Measurements from ENCODE around the gene MSI2.

MSI2 gene

DNA sequence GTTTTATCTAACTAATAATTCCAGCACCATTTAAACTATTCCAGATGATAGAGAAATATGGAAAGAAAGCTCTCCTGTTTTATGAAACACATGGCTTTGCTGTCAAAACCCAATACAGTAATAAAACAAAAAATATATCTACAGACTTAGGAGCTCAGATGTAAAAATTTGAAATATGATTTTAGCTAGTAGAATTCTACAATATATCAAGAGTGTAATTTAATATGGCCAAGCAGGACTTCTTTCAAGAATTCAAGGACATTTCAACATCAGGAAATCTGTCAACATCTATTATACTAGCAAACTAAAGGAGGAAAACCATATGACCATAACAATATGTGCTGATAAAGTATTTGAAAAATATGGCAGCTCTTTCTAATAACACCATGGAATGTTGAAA lies 431.3 kb downstream of the MSI2 start:
- no peak for DNase-seq (ENCODE audit: low read depth)
- H3K4me3 ChIP-seq (ENCODE audit: control insufficient read depth, low read depth, low read length) = no peak overlapping the region
- TF ChIP-seq, protein P1, sequence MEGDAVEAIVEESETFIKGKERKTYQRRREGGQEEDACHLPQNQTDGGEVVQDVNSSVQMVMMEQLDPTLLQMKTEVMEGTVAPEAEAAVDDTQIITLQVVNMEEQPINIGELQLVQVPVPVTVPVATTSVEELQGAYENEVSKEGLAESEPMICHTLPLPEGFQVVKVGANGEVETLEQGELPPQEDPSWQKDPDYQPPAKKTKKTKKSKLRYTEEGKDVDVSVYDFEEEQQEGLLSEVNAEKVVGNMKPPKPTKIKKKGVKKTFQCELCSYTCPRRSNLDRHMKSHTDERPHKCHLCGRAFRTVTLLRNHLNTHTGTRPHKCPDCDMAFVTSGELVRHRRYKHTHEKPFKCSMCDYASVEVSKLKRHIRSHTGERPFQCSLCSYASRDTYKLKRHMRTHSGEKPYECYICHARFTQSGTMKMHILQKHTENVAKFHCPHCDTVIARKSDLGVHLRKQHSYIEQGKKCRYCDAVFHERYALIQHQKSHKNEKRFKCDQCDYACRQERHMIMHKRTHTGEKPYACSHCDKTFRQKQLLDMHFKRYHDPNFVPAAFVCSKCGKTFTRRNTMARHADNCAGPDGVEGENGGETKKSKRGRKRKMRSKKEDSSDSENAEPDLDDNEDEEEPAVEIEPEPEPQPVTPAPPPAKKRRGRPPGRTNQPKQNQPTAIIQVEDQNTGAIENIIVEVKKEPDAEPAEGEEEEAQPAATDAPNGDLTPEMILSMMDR (IDR thresholded peaks at IDR 0.05; ENCODE audit: control insufficient read depth, insufficient read depth, low read depth, low read length, missing control alignments) = no peak

DNA sequence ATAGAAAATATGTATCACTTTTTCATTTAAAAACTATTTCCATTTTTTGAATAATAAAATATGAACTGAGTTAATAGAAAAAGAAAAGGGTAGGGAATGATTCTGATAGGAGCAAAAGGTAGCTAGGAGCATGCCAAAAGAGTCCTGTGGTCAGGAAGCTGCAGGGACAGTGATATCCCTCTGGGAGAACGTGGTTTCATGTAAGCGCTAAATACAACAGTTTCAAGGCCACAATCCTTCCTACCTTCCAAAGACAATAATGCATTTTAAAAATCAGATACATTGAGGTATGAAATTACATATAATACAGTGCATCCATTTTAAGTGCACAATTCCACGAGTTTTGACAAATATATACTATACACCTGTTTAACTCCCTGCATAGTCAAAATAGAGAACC lies 432.9 kb downstream of the MSI2 start:
- no peak for DNase-seq (ENCODE audit: low read depth)

DNA sequence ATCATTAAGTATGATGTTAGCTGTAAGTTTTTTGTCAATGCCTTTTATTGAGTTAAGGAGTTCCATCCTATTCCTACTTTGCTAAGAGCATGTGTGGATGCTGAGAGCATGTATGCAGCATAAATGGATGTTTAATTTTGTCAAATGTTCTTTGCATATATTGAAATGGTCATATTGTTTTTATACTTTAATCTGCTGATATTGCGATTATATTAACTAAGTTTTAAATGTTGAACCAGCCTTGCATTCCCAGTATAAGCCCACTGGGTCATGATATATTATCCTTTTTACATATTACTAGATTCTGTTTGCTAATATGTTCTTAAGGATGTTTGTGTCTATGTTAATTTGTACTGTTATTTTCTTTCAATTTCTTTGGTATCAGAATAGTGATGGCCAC lies 435.6 kb downstream of the MSI2 start:
- H3K4me3 ChIP-seq (ENCODE audit: control insufficient read depth, low read depth, low read length) = no peak overlapping the region
- TF ChIP-seq, protein P1 (IDR thresholded peaks at IDR 0.05; ENCODE audit: control insufficient read depth, insufficient read depth, low read depth, low read length, missing control alignments) = no peak
- no peak for DNase-seq (ENCODE audit: low read depth)

More for the DNA sequence above, 432.9 kb downstream of the MSI2 start:
- TF ChIP-seq, protein P1 (IDR thresholded peaks at IDR 0.05; ENCODE audit: control insufficient read depth, insufficient read depth, low read depth, low read length, missing control alignments) = no peak
- no peak overlapping the region for H3K4me3 ChIP-seq (ENCODE audit: control insufficient read depth, low read depth, low read length)

DNA sequence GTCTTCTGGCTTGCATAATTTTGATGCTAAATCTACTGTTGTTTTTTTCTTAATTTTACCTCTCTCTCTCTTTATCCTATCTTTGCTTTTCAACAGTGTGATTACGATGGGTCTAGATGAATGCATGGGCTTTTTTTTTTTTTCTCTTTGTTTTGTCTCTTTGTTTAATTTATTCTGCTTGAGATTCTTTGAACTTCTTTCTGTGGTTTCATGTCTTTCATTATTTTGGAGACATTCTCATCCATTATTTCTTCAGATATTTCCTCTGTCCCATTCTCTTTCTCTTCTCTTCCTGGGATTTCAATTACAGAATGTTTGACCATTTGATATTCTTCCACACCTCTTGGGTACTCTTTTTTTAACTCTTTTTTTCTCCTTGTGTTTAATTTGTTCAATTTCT lies 436.4 kb downstream of the MSI2 start:
- no peak overlapping the region for H3K4me3 ChIP-seq (ENCODE audit: control insufficient read depth, low read depth, low read length)
- TF ChIP-seq, protein P1 (IDR thresholded peaks at IDR 0.05; ENCODE audit: control insufficient read depth, insufficient read depth, low read depth, low read length, missing control alignments) = no peak
- DNase-seq (ENCODE audit: low read depth) = no peak

DNA sequence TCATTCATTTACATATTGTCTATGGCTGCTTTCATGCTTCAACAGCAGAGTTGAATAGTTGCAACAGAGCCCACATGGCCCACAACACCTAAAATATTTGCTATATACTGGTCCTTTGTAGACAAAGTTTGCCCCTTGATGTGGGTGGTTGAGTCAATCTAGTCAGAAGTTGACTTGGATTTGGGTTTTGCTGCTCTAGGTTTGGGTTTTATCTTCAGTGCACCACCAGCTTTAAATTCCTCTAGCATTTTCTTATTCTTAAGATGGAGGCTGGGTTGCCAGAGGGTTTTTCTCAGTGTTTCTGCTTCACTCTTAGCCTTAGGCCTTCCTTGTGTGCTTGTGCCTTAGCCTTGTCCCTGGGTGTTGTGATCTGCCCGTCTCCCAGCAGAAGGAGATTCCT lies 437.7 kb downstream of the MSI2 start:
- H3K4me3 ChIP-seq (ENCODE audit: control insufficient read depth, low read depth, low read length) = no peak overlapping the region
- TF ChIP-seq, protein P1 (IDR thresholded peaks at IDR 0.05; ENCODE audit: control insufficient read depth, insufficient read depth, low read depth, low read length, missing control alignments) = no peak
- DNase-seq (ENCODE audit: low read depth) = no peak

DNA sequence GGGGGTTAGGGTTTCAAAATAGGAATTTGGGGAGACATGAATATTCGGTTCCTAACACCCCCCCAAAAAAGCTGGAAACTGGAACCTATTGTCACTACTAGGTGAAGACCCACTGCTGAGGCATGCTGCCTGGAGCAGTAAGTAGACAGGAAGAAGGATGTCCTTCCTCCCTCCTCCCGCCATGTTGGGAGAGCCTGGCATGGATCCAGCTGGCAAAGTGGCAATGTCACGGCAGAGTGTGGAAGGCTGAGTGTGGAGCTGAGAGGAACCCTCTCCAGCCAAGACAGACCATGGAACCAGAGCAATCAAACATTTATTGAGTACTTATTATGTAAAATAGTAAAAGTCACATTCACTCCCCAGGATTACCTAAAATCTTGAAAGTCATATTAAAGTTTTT lies 439.7 kb downstream of the MSI2 start:
- TF ChIP-seq, protein P1 (IDR thresholded peaks at IDR 0.05; ENCODE audit: control insufficient read depth, insufficient read depth, low read depth, low read length, missing control alignments) = no peak
- H3K4me3 ChIP-seq (ENCODE audit: control insufficient read depth, low read depth, low read length) = no peak overlapping the region
- no peak for DNase-seq (ENCODE audit: low read depth)

DNA sequence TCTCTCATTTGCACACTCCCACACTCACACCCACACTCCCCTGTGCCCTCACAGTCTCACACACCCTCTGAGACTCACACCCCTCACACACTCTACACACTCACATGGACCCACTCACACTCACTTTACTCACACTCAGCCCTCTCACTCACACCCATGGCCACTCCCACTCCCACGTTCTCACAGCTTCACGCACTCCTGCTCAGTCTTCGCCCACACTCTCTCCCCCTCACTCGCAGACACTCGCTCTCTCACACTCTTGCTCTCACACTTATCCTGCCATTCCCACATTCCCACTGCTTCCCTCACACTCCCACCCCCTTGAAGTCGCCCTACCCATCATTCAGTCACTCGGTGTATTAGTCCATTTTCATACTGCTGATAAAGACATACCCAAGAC lies 440.9 kb downstream of the MSI2 start:
- TF ChIP-seq, protein P1 (IDR thresholded peaks at IDR 0.05; ENCODE audit: control insufficient read depth, insufficient read depth, low read depth, low read length, missing control alignments) = no peak
- DNase-seq (ENCODE audit: low read depth) = no peak
- no peak overlapping the region for H3K4me3 ChIP-seq (ENCODE audit: control insufficient read depth, low read depth, low read length)

Data from AG09309 (cell line).